ENCODE results near the gene MICU2.

Gene MICU2

GRCh38 chr13:21546372-21546771, 57.6 kb downstream of the MICU2 start:
- TF ChIP-seq, protein P1, sequence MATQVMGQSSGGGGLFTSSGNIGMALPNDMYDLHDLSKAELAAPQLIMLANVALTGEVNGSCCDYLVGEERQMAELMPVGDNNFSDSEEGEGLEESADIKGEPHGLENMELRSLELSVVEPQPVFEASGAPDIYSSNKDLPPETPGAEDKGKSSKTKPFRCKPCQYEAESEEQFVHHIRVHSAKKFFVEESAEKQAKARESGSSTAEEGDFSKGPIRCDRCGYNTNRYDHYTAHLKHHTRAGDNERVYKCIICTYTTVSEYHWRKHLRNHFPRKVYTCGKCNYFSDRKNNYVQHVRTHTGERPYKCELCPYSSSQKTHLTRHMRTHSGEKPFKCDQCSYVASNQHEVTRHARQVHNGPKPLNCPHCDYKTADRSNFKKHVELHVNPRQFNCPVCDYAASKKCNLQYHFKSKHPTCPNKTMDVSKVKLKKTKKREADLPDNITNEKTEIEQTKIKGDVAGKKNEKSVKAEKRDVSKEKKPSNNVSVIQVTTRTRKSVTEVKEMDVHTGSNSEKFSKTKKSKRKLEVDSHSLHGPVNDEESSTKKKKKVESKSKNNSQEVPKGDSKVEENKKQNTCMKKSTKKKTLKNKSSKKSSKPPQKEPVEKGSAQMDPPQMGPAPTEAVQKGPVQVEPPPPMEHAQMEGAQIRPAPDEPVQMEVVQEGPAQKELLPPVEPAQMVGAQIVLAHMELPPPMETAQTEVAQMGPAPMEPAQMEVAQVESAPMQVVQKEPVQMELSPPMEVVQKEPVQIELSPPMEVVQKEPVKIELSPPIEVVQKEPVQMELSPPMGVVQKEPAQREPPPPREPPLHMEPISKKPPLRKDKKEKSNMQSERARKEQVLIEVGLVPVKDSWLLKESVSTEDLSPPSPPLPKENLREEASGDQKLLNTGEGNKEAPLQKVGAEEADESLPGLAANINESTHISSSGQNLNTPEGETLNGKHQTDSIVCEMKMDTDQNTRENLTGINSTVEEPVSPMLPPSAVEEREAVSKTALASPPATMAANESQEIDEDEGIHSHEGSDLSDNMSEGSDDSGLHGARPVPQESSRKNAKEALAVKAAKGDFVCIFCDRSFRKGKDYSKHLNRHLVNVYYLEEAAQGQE (IDR thresholded peaks at IDR 0.05; ENCODE audit: insufficient read depth in 1 of 2, low read depth in 2 of 2, low read length in 2 of 2): no peak
- TF ChIP-seq POLR2AphosphoS5 (IDR thresholded peaks at IDR 0.05; ENCODE audit: low read depth, low read length) (no peak), SIN3A (IDR thresholded peaks at IDR 0.05; ENCODE audit: borderline replicate concordance, insufficient read depth, low read length) (no peak), TAF1 (IDR thresholded peaks at IDR 0.05; ENCODE audit: borderline replicate concordance, insufficient read depth, low read length) (no peak), FOXP2 (optimal IDR thresholded peaks at IDR 0.05; ENCODE audit: borderline replicate concordance, extremely low read depth, extremely low read length, insufficient read depth) (no peak)

- TF ChIP-seq FOXP2 (optimal IDR thresholded peaks at IDR 0.05; ENCODE audit: borderline replicate concordance, extremely low read depth, extremely low read length, insufficient read depth) (no peak), TAF1 (IDR thresholded peaks at IDR 0.05; ENCODE audit: borderline replicate concordance, insufficient read depth, low read length) (no peak), SIN3A (IDR thresholded peaks at IDR 0.05; ENCODE audit: borderline replicate concordance, insufficient read depth, low read length) (no peak)
These were observed 59.5 kb downstream of the MICU2 start for GRCh38 chr13:21544515-21544914.

- TF ChIP-seq FOXP2 (optimal IDR thresholded peaks at IDR 0.05; ENCODE audit: borderline replicate concordance, extremely low read depth, extremely low read length, insufficient read depth) (no peak), SIN3A (IDR thresholded peaks at IDR 0.05; ENCODE audit: borderline replicate concordance, insufficient read depth, low read length) (no peak), TAF1 (IDR thresholded peaks at IDR 0.05; ENCODE audit: borderline replicate concordance, insufficient read depth, low read length) (no peak), POLR2AphosphoS5 (IDR thresholded peaks at IDR 0.05; ENCODE audit: low read depth, low read length) (no peak)
- TF ChIP-seq, protein P1 (IDR thresholded peaks at IDR 0.05; ENCODE audit: insufficient read depth in 1 of 2, low read depth in 2 of 2, low read length in 2 of 2): no peak
These were observed 61.4 kb downstream of the MICU2 start for GRCh38 chr13:21542563-21542962.

DNA sequence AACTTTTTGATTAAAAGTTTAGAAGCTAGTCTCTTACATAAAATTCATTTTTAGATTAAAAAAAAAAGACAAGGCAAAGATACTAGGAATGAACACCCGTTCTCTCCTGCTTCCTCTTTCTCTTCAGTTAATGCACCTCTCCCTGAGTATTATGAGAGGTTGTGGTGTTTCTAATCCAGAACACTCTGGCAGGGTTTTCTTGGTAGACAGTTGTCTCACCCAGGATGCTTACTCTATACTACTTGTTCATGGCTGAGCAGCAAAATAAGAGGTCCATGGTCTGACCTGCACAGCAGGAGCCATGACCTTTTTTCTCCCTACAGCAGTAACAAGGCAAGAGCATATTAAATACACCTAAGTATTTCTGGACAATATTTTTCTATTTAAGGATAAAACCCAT, 62.0 kb downstream of the MICU2 start:
- no peak for TF ChIP-seq TAF1 (IDR thresholded peaks at IDR 0.05; ENCODE audit: borderline replicate concordance, insufficient read depth, low read length)

- TF ChIP-seq, protein P1 (IDR thresholded peaks at IDR 0.05; ENCODE audit: insufficient read depth in 1 of 2, low read depth in 2 of 2, low read length in 2 of 2): no peak
- no peak for TF ChIP-seq POLR2AphosphoS5 (IDR thresholded peaks at IDR 0.05; ENCODE audit: low read depth, low read length)
- TF ChIP-seq FOXP2 (optimal IDR thresholded peaks at IDR 0.05; ENCODE audit: borderline replicate concordance, extremely low read depth, extremely low read length, insufficient read depth): no peak
- TF ChIP-seq SIN3A (IDR thresholded peaks at IDR 0.05; ENCODE audit: borderline replicate concordance, insufficient read depth, low read length): no peak
- no peak for TF ChIP-seq TAF1 (IDR thresholded peaks at IDR 0.05; ENCODE audit: borderline replicate concordance, insufficient read depth, low read length)
These were observed 62.7 kb downstream of the MICU2 start for GRCh38 chr13:21541271-21541670.

GRCh38 chr13:21539687-21540086, 64.3 kb downstream of the MICU2 start:
- TF ChIP-seq SIN3A (IDR thresholded peaks at IDR 0.05; ENCODE audit: borderline replicate concordance, insufficient read depth, low read length) (no peak), TAF1 (IDR thresholded peaks at IDR 0.05; ENCODE audit: borderline replicate concordance, insufficient read depth, low read length) (no peak), FOXP2 (optimal IDR thresholded peaks at IDR 0.05; ENCODE audit: borderline replicate concordance, extremely low read depth, extremely low read length, insufficient read depth) (no peak), POLR2AphosphoS5 (IDR thresholded peaks at IDR 0.05; ENCODE audit: low read depth, low read length) (no peak)
- TF ChIP-seq, protein P1 (IDR thresholded peaks at IDR 0.05; ENCODE audit: insufficient read depth in 1 of 2, low read depth in 2 of 2, low read length in 2 of 2): no peak

Measured in PFSK-1 (cell line).